Activated CD4-positive, alpha-beta memory T cell treated with anti-CD3 and anti-CD28 coated beads for 36 hours (primary cell): Measurements from ENCODE around the gene HECTD1. TPM values are rescaled to one million over a fixed set of nuclear protein-coding genes. Genes with fewer than 3 reads are reported as not detected.
"Not testable (repeated sequence)": the region's sequence is repeated elsewhere in the genome, so short reads cannot be mapped to it uniquely, and the experiment has no call there.

Experiments used
- CTCF ChIA-PET: fragments of 350-600 bp; sonication (Branson Sonifier 250); formaldehyde crosslinking; loops from one replicate; lab custom pipeline; 2021; ENCODE audit warnings: antibody characterized with exemption, inconsistent platforms; lab: Charles Lee
- POLR2A ChIA-PET: fragments of 350-600 bp; sonication (Branson Sonifier 250); formaldehyde crosslinking; loops from one replicate; lab custom pipeline; 2021; ENCODE audit warnings: antibody characterized with exemption; lab: Charles Lee
- DNase-seq: peaks from one replicate; pipeline ENCODE4 v3.0.0-alpha.2; 2020
- H3K27ac Mint-ChIP-seq: one replicate; pipeline ENCODE4 v1.8.0; 2021; ENCODE audit warnings: mixed read lengths
- H3K27me3 Mint-ChIP-seq: one replicate; pipeline ENCODE4 v1.8.0; 2021; ENCODE audit warnings: mixed read lengths
- H3K36me3 Mint-ChIP-seq: one replicate; pipeline ENCODE4 v1.8.0; 2021; ENCODE audit warnings: mixed read lengths
- H3K4me1 Mint-ChIP-seq: one replicate; pipeline ENCODE4 v1.8.0; 2021; ENCODE audit warnings: low read depth, mixed read lengths
- H3K4me3 Mint-ChIP-seq: one replicate; pipeline ENCODE4 v1.8.0; 2021; ENCODE audit warnings: mild to moderate bottlenecking, mixed read lengths
- H3K9me3 Mint-ChIP-seq: one replicate; pipeline ENCODE4 v1.8.0; 2021; ENCODE audit warnings: mixed read lengths
- intact Hi-C: fragments of 100-400 bp; cut with micrococcal nuclease; formaldehyde crosslinking; loops from one replicate; pipeline ENCODE4 v1.15.1; 2023
- total RNA-seq, 2 experiments: library from RNA; stranded (reverse); gene quantifications; one replicate each; pipeline ENCODE4 v1.2.3, GENCODE V29; 2021

Gene HECTD1
- total RNA-seq, 2 experiments from 2014 or later: 84.9 to 88.1 TPM

DNA sequence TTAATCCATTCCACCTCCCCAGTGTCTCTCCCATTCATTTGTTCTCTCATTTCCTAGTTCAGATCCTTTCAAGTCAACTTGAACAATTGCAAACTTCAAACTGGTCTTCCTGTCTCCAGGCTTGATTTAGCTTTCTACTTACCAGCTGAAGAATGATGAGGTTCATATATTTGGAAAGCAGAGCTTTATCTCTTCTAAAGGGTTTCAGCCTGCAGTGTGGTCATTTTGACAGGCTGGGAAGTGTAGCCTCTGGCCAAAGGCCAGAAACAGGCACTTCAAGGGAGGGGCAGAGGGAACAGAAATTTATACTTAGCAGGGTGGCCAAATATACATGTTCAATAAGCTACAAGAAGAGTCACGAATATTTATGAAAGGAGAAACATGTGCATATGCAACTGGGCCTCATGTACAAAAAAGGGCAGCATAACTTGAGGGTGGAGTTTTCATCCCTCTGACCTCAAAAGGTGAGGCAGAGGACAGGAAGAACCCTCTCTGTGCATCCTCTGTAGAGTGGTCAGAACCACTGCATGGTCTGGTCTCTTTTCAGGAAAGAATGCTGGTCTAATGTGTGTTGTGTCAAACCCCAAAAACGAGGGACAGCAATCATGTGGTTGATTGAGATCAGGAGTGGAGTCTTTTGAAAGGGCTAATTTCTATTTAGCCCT, 34.0 kb upstream of the HECTD1 start:
- CTCF ChIA-PET: no interaction called here

GRCh38 chr14:31239741-31240140, 32.1 kb upstream of the HECTD1 start:
- H3K9me3 Mint-ChIP-seq: no peaks in the 10 kb centered on the region
- ChIA-PET POLR2A (no interaction called here), CTCF (no interaction called here)
- H3K27ac Mint-ChIP-seq: no peak overlapping the region
- H3K36me3 Mint-ChIP-seq: no peaks in the 10 kb centered on the region
- intact Hi-C loops: no loop called here
- H3K27me3 Mint-ChIP-seq: no peaks in the 10 kb centered on the region
- H3K4me3 Mint-ChIP-seq: no peak overlapping the region
- no peak for DNase-seq
- peaks cover 16% of the 10 kb centered on the region for H3K4me1 Mint-ChIP-seq

More for the DNA sequence above, 34.0 kb upstream of the HECTD1 start:
- Mint-ChIP-seq H3K4me3 (no peak overlapping the region), H3K27me3 (no peaks in the 10 kb centered on the region), H3K36me3 (no peaks in the 10 kb centered on the region), H3K4me1 (peaks cover 16% of the 10 kb centered on the region), H3K9me3 (no peaks in the 10 kb centered on the region), H3K27ac (no peak overlapping the region)
- intact Hi-C loops: no loop called here
- no peak for DNase-seq
- POLR2A ChIA-PET: no interaction called here

- intact Hi-C loops: no loop called here
- DNase-seq: no peak
- no peaks in the 10 kb centered on the region for H3K4me1 Mint-ChIP-seq
- H3K36me3 Mint-ChIP-seq: no peaks in the 10 kb centered on the region
- no peak overlapping the region for H3K4me3 Mint-ChIP-seq
- no peaks in the 10 kb centered on the region for H3K9me3 Mint-ChIP-seq
- no peaks in the 10 kb centered on the region for H3K27me3 Mint-ChIP-seq
- ChIA-PET CTCF (no interaction called here), POLR2A (no interaction called here)
- no peak overlapping the region for H3K27ac Mint-ChIP-seq
These were observed 27.9 kb upstream of the HECTD1 start for GRCh38 chr14:31235462-31235861.

- Mint-ChIP-seq H3K27ac (no peak overlapping the region), H3K27me3 (no peaks in the 10 kb centered on the region), H3K4me1 (no peaks in the 10 kb centered on the region), H3K9me3 (no peaks in the 10 kb centered on the region), H3K36me3 (no peaks in the 10 kb centered on the region), H3K4me3 (no peak overlapping the region)
- ChIA-PET POLR2A (no interaction called here), CTCF (no interaction called here)
- DNase-seq: no peak
- intact Hi-C loops: no loop called here
These were observed 24.5 kb upstream of the HECTD1 start for GRCh38 chr14:31232081-31232480.

GRCh38 chr14:31231272-31231671, 23.7 kb upstream of the HECTD1 start:
- H3K27ac Mint-ChIP-seq, H3K36me3 Mint-ChIP-seq, H3K4me1 Mint-ChIP-seq, H3K9me3 Mint-ChIP-seq, POLR2A ChIA-PET, H3K27me3 Mint-ChIP-seq, intact Hi-C loops, CTCF ChIA-PET, DNase-seq, H3K4me3 Mint-ChIP-seq: not testable (repeated sequence)

DNA sequence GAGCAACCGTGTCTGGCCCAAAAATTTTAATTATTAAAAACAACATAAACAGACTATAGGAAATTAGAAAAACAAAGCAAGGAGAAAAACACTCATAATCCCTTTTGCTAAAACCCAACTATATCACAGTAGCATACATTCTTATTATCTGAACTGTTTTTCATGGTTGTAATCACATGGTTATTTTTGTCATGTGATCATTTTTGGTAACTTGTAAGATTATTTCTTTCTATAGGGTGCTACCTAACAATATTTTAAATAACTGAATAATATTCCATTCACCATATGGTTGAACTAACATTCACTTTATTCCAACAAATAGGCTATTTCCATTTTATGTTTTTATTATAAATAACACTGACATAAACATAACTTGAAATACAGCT, 23.0 kb upstream of the HECTD1 start:
- Mint-ChIP-seq H3K27me3 (no peaks in the 10 kb centered on the region), H3K4me3 (no peak overlapping the region), H3K36me3 (no peaks in the 10 kb centered on the region), H3K4me1 (no peaks in the 10 kb centered on the region), H3K27ac (no peak overlapping the region), H3K9me3 (no peaks in the 10 kb centered on the region)
- intact Hi-C loops: no loop called here
- CTCF ChIA-PET: no interaction called here
- DNase-seq: no peak
- POLR2A ChIA-PET: no interaction called here

- Mint-ChIP-seq H3K36me3 (no peaks in the 10 kb centered on the region), H3K27ac (no peak overlapping the region), H3K4me1 (no peaks in the 10 kb centered on the region), H3K4me3 (no peak overlapping the region), H3K9me3 (no peaks in the 10 kb centered on the region), H3K27me3 (no peaks in the 10 kb centered on the region)
- POLR2A ChIA-PET: no interaction called here
- intact Hi-C loops: no loop called here
- CTCF ChIA-PET: no interaction called here
- no peak for DNase-seq
These were observed 22.3 kb upstream of the HECTD1 start for GRCh38 chr14:31229638-31230572.

- no peak overlapping the region for H3K27ac Mint-ChIP-seq
- H3K36me3 Mint-ChIP-seq: no peaks in the 10 kb centered on the region
- no peaks in the 10 kb centered on the region for H3K9me3 Mint-ChIP-seq
- POLR2A ChIA-PET: no interaction called here
- CTCF ChIA-PET: no interaction called here
- no peaks in the 10 kb centered on the region for H3K4me1 Mint-ChIP-seq
- intact Hi-C loops: no loop called here
- H3K4me3 Mint-ChIP-seq: no peak overlapping the region
- H3K27me3 Mint-ChIP-seq: no peaks in the 10 kb centered on the region
- DNase-seq: no peak
These were observed 21.4 kb upstream of the HECTD1 start for GRCh38 chr14:31229009-31229408.

- ChIA-PET CTCF (no interaction called here), POLR2A (no interaction called here)
- intact Hi-C loops: no loop called here
- Mint-ChIP-seq H3K4me3 (no peak overlapping the region), H3K4me1 (no peaks in the 10 kb centered on the region), H3K27me3 (no peaks in the 10 kb centered on the region), H3K9me3 (no peaks in the 10 kb centered on the region), H3K36me3 (no peaks in the 10 kb centered on the region), H3K27ac (no peak overlapping the region)
- no peak for DNase-seq
These were observed 20.9 kb upstream of the HECTD1 start for GRCh38 chr14:31228533-31228932.

- Mint-ChIP-seq H3K4me3 (no peak overlapping the region), H3K4me1 (no peaks in the 10 kb centered on the region), H3K9me3 (no peaks in the 10 kb centered on the region), H3K27me3 (no peaks in the 10 kb centered on the region), H3K36me3 (no peaks in the 10 kb centered on the region), H3K27ac (no peak overlapping the region)
- no peak for DNase-seq
- ChIA-PET POLR2A (no interaction called here), CTCF (no interaction called here)
- intact Hi-C loops: no loop called here
These were observed 17.2 kb upstream of the HECTD1 start for GRCh38 chr14:31224808-31225207.

- no peak for DNase-seq
- no peaks in the 10 kb centered on the region for H3K27me3 Mint-ChIP-seq
- no peaks in the 10 kb centered on the region for H3K4me1 Mint-ChIP-seq
- ChIA-PET POLR2A (no interaction called here), CTCF (no interaction called here)
- no peak overlapping the region for H3K27ac Mint-ChIP-seq
- intact Hi-C loops: no loop called here
- no peaks in the 10 kb centered on the region for H3K36me3 Mint-ChIP-seq
- no peak overlapping the region for H3K4me3 Mint-ChIP-seq
- no peaks in the 10 kb centered on the region for H3K9me3 Mint-ChIP-seq
These were observed 15.7 kb upstream of the HECTD1 start for GRCh38 chr14:31223331-31223730.

- H3K4me3 Mint-ChIP-seq: no peak overlapping the region
- ChIA-PET POLR2A (no interaction called here), CTCF (no interaction called here)
- DNase-seq: no peak
- H3K9me3 Mint-ChIP-seq: no peaks in the 10 kb centered on the region
- no peaks in the 10 kb centered on the region for H3K27me3 Mint-ChIP-seq
- H3K4me1 Mint-ChIP-seq: no peaks in the 10 kb centered on the region
- no peak overlapping the region for H3K27ac Mint-ChIP-seq
- H3K36me3 Mint-ChIP-seq: no peaks in the 10 kb centered on the region
- intact Hi-C loops: no loop called here
These were observed 15.2 kb upstream of the HECTD1 start for GRCh38 chr14:31222834-31223233.

DNA sequence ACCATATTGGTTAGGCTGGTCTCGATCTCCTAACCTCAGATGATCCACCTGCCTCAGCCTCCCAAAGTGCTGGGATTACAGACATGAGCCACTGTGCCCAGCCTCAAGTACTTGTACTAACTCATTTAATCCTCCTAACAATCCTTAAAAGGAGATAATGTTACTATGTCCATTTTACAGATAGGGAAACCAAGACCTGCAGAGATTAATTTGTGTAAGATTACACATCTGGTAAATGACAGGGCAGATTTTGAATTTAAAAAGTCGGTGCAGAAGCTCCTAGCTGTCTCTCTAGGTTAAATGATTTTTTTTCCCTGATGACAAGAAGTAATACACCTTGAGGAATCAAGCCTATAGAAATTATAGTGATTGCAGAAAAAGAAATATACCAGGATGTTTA, 13.7 kb upstream of the HECTD1 start:
- no peaks in the 10 kb centered on the region for H3K9me3 Mint-ChIP-seq
- no peaks in the 10 kb centered on the region for H3K4me1 Mint-ChIP-seq
- H3K27me3 Mint-ChIP-seq: no peaks in the 10 kb centered on the region
- no peak overlapping the region for H3K27ac Mint-ChIP-seq
- intact Hi-C loops: no loop called here
- H3K36me3 Mint-ChIP-seq: no peaks in the 10 kb centered on the region
- ChIA-PET CTCF (no interaction called here), POLR2A (no interaction called here)
- DNase-seq: no peak
- H3K4me3 Mint-ChIP-seq: no peak overlapping the region
